Muscle layer of colon (tissue), 2 donors: ENCODE results near the gene CAMSAP1.
"Not testable (repeated sequence)": the region's sequence is repeated elsewhere in the genome, so short reads cannot be mapped to it uniquely, and the experiment has no call there.

Experiments used
- H3K27ac ChIP-seq: one replicate; pipeline ENCODE4 v1.7.0; 2013; ENCODE audit warnings: low read depth, mild to moderate bottlenecking, low read length, moderate library complexity
- H3K27me3 ChIP-seq, 2 donors: one replicate each; pipeline ENCODE4 v1.7.0; 2013; ENCODE audit warnings: low read length in 2 of 2, mild to moderate bottlenecking in 2 of 2; ENCODE audit not compliant: insufficient read depth in 2 of 2, control insufficient read depth in 1 of 2
- H3K36me3 ChIP-seq: one replicate; pipeline ENCODE4 v1.7.0; 2013; ENCODE audit warnings: mild to moderate bottlenecking, low read length; ENCODE audit not compliant: insufficient read depth
- H3K4me1 ChIP-seq: one replicate; pipeline ENCODE4 v1.7.0; 2013; ENCODE audit warnings: mild to moderate bottlenecking, low read length; ENCODE audit not compliant: insufficient read depth
- H3K4me3 ChIP-seq, 2 donors: one replicate each; pipeline ENCODE4 v1.7.0; 2013; ENCODE audit warnings: low read length in 2 of 2, low read depth in 1 of 2, mild to moderate bottlenecking in 1 of 2, moderate library complexity in 1 of 2
- H3K9ac ChIP-seq: one replicate; pipeline ENCODE4 v1.7.0; 2013; ENCODE audit warnings: low read length
- H3K9me3 ChIP-seq: one replicate; pipeline ENCODE4 v1.7.0; 2013; ENCODE audit warnings: mild to moderate bottlenecking, low read length
- donor health status: abdominal sarcoma.
- donor health status: Adenocarcinoma of cecum.

Gene CAMSAP1

GRCh38 chr9:135925496-135926133, 18.3 kb upstream of the CAMSAP1 start:
- Histone ChIP-seq H3K4me3 (no peak overlapping the region), H3K9ac (no peak overlapping the region), H3K27me3 (no peaks in the 10 kb centered on the region), H3K9me3 (no peaks in the 10 kb centered on the region), H3K4me1 (no peaks in the 10 kb centered on the region), H3K27ac (no peak overlapping the region), H3K36me3 (peaks cover 4% of the 10 kb centered on the region)

- H3K27ac ChIP-seq = no peak overlapping the region
- peaks cover 4% of the 10 kb centered on the region for H3K36me3 ChIP-seq
- no peak overlapping the region for H3K9ac ChIP-seq
- H3K4me3 ChIP-seq = no peak overlapping the region
- H3K27me3 ChIP-seq = no peaks in the 10 kb centered on the region
- no peaks in the 10 kb centered on the region for H3K9me3 ChIP-seq
- no peaks in the 10 kb centered on the region for H3K4me1 ChIP-seq
Observed at GRCh38 chr9:135924628-135925338, 17.4 kb upstream of the CAMSAP1 start.

DNA sequence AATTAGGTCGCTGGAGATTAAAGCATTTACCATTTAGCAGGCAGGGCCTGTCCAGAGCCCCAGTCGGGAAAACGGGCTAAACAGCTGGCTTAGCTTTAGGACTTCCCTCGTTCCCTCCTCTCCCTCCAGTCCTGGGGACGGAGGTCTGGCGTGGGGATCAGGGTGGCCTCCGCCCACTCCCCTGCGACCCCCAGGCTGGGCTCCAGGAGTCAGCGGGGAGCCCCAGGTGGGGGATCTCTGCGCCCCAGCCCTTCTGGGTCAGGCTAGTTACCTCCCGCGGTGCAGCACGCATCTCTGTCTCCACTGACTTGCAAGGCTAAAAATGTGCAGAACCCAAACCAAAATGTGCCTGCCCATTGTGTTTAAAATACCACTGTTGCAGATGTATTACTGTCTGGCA, 16.2 kb upstream of the CAMSAP1 start:
- H3K9me3 ChIP-seq = no peaks in the 10 kb centered on the region
- no peaks in the 10 kb centered on the region for H3K4me1 ChIP-seq
- no peak overlapping the region for H3K4me3 ChIP-seq
- no peaks in the 10 kb centered on the region for H3K27me3 ChIP-seq
- no peak overlapping the region for H3K9ac ChIP-seq
- peaks cover 4% of the 10 kb centered on the region for H3K36me3 ChIP-seq
- H3K27ac ChIP-seq = no peak overlapping the region

GRCh38 chr9:135921749-135922310, 14.5 kb upstream of the CAMSAP1 start:
- no peak overlapping the region for H3K4me3 ChIP-seq

GRCh38 chr9:135920973-135921585, 13.7 kb upstream of the CAMSAP1 start:
- Histone ChIP-seq H3K4me1 (no peaks in the 10 kb centered on the region), H3K4me3 (no peak overlapping the region), H3K27ac (no peak overlapping the region), H3K9ac (no peak overlapping the region), H3K36me3 (peaks cover 6% of the 10 kb centered on the region), H3K27me3 (no peaks in the 10 kb centered on the region), H3K9me3 (peaks cover 5% of the 10 kb centered on the region)

More at GRCh38 chr9:135921749-135922310, 14.5 kb upstream of the CAMSAP1 start:
- peaks cover 4% of the 10 kb centered on the region for H3K36me3 ChIP-seq
- peaks cover 3% of the 10 kb centered on the region for H3K9me3 ChIP-seq
- H3K27me3 ChIP-seq = no peaks in the 10 kb centered on the region
- no peak overlapping the region for H3K27ac ChIP-seq
- no peak overlapping the region for H3K9ac ChIP-seq
- H3K4me1 ChIP-seq = no peaks in the 10 kb centered on the region

DNA sequence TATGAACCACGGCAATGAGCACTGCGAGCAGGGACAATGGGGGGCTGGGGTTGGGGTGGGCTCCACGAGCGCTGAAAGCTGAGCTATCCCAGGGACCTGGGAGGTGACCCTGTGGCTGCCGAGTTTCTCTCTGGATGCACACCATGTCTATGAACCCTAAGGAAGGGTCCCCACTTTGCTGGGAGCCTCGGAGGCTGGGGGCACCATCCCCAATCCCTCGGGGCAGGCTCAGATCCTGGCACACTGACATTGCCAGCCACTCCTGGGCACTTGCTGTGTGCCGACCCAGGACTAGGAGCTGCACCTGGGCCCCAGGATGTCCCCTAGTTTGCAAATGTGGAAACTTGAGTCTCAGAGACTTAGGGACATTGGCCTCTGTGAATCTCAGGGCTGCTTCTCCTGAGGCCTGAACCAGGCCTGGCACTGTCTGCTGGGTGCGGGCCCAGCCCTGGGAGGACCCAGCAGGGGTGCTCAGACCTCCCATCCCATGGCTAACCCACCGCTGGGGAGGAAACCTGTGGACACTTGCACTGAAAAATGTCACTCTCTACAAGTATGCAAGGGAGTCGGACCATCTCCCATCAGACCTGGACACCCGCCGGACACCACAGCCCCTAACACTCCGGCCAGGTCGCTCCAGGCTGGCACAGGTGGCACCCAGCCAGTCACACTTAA, 13.0 kb upstream of the CAMSAP1 start:
- Histone ChIP-seq H3K4me3 (no peak overlapping the region), H3K36me3 (peaks cover 13% of the 10 kb centered on the region), H3K27ac (no peak overlapping the region), H3K9me3 (peaks cover 5% of the 10 kb centered on the region), H3K27me3 (no peaks in the 10 kb centered on the region), H3K4me1 (no peaks in the 10 kb centered on the region), H3K9ac (no peak overlapping the region)

DNA sequence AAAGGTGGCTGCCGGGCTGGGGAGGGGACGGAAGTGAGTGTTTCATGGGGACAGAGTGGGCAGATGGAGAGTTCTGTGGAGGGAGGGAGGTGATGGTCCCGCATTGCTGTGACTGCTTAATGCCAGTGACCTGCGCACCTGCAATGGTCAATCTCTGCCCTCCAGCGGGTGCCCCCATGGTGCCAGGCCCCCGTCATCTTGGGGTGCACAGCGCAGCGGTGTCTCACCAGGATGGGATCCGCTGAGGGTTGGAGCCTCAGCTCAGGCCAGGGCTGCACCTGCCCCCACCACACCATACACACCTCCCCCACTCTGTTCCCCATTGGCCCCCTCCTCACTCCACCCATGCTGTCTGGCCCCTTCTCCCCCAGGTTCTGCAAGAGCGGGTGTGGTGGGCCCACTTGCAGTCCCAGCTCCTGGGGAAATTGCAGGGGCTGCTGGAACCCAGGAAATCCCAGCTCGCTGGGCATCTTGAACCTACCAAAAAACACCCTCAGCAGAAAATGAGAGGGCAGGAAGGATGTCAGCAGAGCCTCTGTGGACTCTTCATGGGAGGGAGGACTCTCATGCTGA, 12.1 kb upstream of the CAMSAP1 start:
- Histone ChIP-seq H3K9me3 (peaks cover 10% of the 10 kb centered on the region), H3K27me3 (no peaks in the 10 kb centered on the region), H3K36me3 (peaks cover 23% of the 10 kb centered on the region), H3K27ac (no peak overlapping the region), H3K9ac (no peak overlapping the region), H3K4me1 (no peaks in the 10 kb centered on the region), H3K4me3 (no peak overlapping the region)

GRCh38 chr9:135916227-135916626, 8.9 kb upstream of the CAMSAP1 start:
- not testable (repeated sequence) for H3K9ac ChIP-seq, H3K4me1 ChIP-seq, H3K9me3 ChIP-seq, H3K27ac ChIP-seq, H3K27me3 ChIP-seq
- H3K36me3 ChIP-seq = peaks cover 37% of the 10 kb centered on the region
- H3K4me3 ChIP-seq = peak overlapping the region in 1 of 2 donors; percentile 17

GRCh38 chr9:135914921-135915320, 7.6 kb upstream of the CAMSAP1 start:
- no peak overlapping the region for H3K27ac ChIP-seq
- H3K4me3 ChIP-seq = no peak overlapping the region
- no peaks in the 10 kb centered on the region for H3K4me1 ChIP-seq
- no peak overlapping the region for H3K9ac ChIP-seq
- peaks cover 45% of the 10 kb centered on the region for H3K36me3 ChIP-seq
- peaks cover 10% of the 10 kb centered on the region for H3K9me3 ChIP-seq
- H3K27me3 ChIP-seq = no peaks in the 10 kb centered on the region

GRCh38 chr9:135911233-135911632, 3.9 kb upstream of the CAMSAP1 start:
- not testable (repeated sequence) for H3K27me3 ChIP-seq, H3K9ac ChIP-seq, H3K4me3 ChIP-seq, H3K9me3 ChIP-seq, H3K27ac ChIP-seq
- Histone ChIP-seq H3K4me1 (peaks cover 14% of the 10 kb centered on the region), H3K36me3 (peaks cover 44% of the 10 kb centered on the region)

- H3K4me3 ChIP-seq = no peak overlapping the region
- peaks cover 5% of the 10 kb centered on the region for H3K9me3 ChIP-seq
- no peaks in the 10 kb centered on the region for H3K27me3 ChIP-seq
- peaks cover 19% of the 10 kb centered on the region for H3K4me1 ChIP-seq
- H3K27ac ChIP-seq = no peak overlapping the region
- H3K9ac ChIP-seq = no peak overlapping the region
- H3K36me3 ChIP-seq = peaks cover 39% of the 10 kb centered on the region
Observed at GRCh38 chr9:135910757-135911156, 3.4 kb upstream of the CAMSAP1 start.
